ENCODE data around the gene DHRSX.

Gene DHRSX

DNA sequence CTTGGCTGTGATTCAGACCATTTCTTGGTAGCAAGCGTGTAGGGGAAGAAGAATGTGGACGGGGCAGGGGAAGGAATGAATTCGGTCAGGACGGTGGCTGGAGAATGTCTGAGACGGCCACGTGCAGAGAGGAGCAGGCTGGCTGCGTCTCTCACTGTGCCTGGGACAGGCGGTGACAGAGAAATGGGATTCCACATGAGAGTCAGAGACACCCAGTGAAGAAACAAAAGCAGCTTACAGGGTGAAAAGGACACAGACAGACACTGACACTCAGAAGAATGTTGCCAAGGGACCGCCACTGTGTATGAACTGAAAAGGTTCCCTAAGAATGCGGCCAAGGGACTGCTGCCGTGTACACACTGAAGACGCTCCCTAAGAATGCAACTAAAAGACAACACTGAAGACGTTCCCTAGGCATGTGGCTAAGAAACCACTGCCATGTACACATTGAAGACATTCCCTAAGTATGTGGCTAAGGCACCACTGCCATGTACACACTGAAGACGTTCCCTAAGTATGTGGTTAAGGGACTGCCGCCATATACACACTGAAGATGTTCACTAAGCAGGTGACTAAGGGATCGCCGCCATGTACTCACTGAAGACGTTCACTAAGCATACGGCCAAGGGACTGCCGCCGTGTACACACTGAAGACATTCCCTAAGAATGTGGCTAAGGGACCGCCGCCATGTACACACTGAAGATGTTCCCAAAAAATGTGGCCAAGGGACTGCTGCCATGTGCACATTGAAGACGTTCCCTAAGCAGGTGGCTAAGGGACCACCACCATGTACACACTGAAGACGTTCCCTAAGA lies 49.1 kb downstream of the DHRSX start:
- no peak for FAIRE-seq

DNA sequence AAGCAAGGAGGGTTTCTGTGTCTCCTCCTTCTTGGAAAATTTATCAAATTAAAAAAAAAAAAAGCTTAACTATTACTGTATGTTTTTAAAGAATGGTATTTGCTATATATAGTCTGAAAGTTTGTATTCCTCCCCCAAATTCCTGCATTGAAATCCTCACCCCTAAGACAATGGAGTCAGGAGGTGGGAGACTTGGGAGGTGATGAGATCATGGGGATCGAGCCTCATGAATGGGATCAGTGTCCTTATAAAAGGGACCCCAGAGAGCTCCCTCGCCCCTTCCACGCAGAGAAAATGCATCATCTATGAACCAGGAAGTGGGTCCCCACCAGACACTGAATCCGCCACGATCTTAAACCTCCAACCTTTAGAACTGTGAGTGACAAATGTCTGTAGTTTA lies 50.1 kb downstream of the DHRSX start:
- FAIRE-seq, result no peak

DNA sequence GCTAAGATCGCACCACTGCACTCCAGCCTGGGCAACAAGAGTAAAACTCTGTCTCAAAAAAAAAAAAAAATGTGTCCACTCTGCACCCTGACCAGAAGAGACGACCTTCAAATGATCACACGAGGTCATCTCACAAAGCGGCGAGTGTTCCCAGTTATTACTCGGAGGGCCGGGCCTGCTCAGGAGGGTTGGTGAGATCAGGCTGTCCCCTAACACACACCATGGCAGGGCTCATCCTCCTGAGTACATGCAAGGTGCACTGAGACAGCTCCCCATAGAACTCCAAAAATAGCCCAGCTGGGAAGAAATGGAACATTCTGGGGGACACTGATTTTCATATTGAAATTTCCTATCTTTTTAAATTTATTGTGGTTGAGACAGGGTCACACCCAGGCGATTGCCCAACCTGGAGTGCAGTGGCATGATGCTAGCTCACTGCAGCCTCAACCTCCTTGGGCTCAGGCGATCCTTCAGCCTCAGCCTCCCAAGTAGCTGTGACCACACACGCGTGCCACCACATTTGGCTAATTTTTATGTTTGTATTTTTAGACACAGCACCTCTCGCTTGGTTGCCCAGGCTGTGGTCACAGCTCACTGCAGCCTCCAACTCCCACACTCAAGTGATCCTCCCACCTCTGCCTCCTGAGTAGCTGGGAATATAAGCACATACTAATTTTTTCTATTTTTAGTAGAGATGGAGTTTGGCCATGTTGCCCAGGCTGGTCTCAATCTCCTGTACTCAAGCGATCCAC lies 51.5 kb downstream of the DHRSX start:
- no peak for FAIRE-seq

DNA sequence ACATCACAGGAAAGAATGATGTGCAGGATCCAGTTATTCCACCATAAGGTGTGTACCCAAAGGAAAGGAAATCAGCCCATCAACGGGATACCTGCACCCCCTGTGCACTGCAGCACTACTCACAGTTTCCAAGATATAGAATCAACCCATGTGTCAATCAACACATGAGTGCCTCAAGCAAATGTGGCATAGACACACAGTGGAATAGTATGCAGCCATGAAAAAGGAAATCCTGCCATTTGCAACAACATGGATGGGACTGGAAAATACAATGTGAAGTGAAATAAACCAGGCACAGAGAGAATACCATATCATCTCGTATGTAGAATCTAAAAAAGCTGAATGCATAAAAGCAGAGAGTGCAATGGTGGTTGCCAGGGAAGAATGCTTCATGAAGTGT lies 53.3 kb downstream of the DHRSX start:
- no peak for FAIRE-seq

DNA sequence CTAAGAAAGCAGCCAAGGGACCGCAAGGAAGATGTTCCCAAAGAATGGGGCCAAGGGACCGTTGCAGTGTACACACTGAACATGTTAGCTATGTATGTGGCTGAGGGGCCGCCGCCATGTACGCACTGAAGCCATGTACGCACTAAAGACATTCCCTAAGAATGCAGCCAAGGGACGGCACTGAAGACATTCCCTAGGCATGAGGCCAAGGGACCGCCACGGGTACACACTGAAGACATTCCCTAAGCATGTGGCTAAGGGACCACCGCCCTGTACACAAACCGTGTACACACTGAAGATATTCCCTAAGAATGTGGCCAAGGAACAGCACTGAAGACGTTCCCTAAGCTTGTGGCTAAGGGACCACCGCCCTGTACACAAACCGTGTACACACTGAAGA lies 54.0 kb downstream of the DHRSX start:
- no peak for FAIRE-seq

DNA sequence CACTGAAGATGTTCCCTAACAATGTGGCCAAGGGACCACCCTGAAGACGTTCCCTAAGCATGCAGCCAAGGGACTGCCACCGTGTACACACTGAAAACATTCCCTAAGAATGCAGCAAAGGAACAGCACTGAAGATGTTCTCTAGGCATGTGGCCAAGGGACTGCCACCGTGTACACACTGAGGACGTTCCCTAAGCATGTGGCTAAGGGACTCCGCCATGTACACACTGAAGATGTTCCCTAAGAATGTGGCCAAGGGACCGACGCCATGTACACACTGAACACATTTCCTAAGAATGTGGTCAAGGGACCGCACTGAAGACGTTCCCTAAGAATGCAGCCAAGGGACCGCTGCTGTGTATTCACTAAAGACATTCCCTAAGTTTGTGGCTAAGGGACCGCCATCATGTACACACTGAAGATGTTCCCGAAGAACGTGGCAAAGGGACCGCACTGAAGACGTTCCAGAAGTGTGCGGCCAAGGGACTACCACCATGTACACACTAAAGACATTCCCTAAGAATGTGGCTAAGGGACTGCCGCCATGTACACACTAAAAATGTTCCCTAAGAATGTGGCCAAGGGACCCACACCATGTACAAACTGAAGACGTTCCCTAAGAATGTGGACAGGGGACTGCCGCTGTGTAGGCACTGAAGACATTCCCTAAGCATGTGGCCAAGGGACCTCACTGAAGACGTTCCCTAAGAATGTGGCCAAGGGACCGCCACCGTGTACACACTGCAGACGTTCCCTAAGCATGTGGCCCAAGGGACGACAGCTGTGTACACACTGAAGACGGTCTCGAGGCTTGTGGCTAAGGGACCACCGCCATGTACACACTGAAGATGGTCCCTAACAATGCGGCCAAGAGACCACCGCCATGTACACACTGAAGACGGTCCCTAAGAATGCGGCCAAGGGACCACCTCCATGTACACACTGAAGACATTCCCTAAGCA lies 54.8 kb downstream of the DHRSX start:
- FAIRE-seq, result no peak

DNA sequence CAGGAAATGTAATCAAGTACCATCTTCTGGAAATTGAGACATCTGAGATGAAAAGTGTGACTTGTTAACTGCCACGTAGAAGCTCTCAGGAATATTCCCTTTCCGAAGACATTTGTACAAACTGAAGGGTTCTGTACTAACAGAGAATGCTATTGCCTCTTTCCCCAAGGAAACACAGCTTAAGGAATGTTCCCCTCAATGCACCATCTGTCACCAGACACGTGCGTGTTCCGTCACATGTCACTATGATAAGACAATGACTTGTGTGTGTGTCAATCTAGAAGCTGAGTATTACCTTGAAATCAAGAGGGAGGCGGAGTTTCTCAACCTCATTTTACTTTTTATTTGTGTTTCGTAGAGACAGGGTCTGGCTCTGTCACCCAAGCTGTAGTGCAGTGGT lies 58.1 kb downstream of the DHRSX start:
- no peak for FAIRE-seq

DNA sequence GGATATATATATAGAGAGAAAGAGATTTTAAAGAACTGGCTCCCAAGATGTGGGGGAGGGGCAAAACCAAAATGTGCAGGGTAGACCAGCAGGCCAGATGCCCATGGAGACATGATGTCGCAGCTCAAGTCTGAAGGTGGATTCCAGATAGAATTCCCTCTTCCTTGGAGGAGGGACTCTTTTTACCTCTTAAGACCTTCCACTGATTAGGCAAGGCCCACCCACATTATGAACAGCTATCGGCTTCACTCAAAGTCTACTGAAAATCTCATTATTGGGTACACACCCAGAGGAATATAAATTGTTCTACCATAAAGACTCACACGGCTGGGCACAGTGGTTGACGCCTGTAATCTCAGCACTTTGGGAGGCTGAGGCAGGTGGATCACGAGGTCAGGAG lies 59.3 kb downstream of the DHRSX start:
- no peak for FAIRE-seq

DNA sequence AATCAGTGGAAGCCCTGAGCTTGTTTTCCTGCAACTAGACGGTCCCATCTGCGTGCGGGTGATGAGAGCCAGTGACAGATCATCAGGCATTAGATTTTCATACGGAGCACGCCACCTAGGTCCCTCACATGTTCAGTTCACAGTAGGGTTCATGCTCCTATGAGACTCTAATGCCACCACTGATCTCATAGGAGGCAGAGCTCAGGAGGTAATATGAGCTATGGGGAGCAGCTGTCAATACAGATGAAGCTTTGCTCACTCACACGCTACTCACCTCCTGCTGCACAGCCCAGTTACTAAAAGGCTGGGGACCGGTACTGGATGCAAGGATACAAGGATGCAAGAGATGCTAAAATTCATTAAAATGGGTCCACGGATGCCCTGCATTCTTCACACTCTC lies 61.2 kb downstream of the DHRSX start:
- no peak for FAIRE-seq

DNA sequence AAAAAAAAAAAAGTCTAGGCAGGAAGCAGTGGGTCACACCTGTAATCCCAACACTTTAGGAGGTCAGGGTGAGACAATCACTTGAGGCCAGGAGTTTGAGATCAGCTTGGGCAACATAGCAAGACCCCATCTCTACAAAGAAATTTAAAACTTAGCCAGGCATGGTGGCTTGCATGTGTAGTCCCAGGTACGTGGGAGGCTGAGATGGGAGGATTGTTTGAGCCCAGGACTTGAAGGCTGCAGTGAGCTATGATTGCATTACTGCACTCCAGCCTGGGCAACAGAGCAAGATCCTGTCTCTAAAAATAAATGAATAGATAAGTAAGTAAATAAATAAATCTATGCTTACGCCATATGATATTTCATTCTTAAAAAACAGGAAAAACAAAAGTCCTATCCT lies 65.3 kb downstream of the DHRSX start:
- FAIRE-seq, result no peak

DNA sequence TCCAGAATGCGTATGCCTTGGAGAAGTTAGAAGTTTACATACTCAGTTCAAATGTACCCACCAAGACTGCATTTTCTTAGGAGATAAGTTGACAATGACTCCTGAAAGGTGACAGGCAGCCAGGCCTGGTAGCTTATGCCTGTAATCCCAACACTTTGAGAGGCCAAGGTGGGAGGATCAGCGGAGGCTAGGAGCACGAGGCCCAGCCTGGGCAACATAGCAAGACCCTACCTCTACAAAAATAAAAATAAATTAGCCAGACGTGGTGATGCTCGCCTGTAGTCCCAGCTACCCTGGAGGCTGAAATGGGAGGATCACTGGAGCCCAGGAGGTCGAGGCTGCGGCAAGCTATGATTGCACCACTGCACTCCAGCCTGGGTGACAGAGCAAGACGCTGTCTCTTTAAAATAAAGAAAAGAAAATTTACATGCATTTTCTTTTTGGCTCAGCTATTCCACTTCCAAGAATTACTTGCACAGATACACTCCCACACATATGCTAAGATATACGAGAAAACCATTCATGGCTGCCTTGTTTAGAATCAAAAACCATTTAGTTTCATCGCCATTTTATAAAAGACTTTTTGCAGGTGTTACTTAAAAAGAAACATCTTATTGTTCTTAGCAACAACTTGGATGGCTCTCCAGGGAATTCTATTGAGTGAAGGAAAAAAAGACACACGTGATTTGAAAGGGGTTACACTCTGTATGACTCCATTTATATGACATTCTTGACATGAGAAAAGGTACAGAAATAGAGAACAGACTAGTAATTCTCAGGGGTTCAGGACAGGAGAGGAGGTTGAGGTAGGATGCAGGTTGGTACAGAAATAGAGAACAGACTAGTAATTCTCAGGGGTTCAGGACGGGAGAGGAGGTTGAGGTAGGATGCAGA lies 66.3 kb downstream of the DHRSX start:
- no peak for FAIRE-seq

DNA sequence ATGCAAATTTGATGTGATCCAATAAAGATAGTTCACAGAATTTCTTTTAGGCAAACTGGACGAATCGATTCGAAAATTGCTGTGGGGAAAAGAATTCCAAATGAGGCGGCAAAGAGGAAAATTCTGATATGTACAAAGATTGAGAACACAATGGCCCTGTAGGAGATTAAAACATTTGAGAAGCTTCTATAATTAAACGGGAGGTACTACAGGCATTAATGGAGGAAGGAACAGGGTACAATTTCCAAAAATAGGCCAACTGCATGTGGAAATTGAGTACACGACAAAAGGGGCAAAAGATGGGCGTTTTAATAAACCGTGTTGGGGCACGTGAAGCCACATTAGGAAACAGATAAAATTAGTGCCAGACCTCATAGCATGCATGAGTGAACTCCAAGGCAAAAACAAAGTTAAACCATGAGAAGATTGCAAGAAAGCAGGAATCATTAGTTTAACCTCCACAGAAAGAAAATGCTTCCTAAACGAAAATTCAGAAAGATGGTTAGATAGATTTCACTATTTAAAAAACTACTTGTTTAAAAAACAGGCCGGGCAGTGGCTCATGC lies 68.4 kb downstream of the DHRSX start:
- FAIRE-seq, result no peak

DNA sequence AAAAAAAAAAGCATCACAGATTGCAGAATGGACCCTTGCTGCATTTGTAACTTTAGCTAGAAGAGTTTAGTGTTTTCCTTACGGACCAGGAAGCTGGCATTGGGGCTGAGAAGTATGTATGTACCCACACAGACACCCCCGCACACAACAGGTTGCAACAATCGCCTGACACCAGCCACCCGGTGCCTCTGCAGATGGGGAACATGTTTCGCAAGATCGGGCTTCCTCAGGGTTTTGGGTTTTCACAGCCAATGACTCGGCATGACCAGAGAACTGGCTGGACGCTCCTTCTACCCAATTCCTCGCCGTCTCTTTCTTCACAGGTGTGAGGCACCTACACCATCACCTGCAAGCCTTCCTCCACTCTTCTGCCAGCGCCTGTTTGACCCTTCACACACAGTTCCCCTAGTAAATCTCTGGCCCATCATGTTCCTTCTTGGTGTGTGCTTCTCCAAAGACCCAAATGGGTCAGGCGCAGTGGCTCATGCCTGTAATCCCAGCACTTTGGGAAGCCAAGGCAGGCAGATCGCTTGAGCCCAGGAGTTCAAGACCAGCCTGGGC lies 70.4 kb downstream of the DHRSX start:
- no peak for FAIRE-seq

DNA sequence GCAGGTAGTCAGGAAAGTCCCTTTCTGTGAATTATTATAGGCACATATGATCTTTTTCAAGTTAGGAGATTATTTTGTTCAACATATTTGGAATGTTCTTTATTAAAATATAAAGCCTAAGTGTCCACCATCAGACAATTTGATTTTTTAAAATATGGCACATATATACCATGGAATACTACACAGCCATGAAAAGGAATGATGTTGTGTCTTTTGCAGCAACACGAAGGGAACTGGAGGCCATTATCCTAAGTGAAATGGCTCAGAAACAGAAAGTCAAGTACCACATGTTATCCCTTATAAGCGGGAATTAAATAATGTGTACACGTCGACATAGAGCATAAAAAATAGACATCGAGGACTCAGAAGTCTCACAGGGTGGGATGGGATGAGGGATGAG lies 73.0 kb downstream of the DHRSX start:
- FAIRE-seq, result no peak

DNA sequence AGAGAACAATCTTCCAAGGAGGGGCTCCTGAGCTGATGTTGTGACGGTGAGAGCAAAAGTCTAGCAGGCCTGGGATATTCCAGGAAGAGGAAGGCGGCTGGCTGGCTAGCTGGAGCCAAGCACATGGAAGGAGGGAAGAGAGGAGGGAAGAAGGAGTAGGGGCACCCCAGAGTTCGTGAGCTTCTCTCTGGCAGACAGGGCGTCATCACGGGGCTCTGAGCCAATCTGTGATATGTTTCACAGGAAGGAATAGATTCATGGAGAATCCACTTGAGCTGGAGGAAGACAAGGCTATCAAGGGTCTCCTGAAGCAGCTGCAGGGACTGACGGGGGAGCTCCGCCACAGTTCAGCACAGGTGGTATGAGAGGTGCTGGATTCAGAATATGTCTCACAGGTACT lies 73.6 kb downstream of the DHRSX start:
- no peak for FAIRE-seq

DNA sequence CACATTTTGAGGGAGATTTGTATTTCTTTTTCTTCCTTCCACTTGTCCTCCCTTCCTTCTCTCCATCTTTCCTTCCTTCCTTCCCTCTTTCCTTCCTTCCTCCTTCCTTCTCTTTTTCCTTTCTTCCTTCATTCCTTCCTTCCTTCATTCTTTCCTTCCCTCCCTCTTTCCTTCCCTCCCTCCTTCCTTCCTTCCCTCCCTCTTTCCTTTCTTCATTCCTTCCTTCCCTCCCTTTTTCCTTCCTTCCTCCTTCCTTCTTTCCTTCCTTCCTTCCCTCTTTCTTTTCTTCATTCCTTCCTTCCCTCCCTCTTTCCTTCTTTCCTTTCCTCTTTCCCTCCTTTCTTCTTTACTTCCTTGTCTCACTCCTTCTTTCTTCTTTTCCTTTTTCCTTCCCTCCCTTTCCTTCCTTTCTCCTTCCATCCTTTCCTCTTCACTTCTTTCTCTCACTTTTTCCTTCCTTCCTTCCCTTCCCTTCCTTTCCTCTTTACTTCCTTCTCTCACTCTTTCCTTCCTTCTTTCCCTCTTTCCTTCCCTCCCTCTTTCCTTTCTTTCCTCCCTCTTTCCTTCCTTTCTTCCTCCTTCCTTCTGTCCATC lies 74.4 kb downstream of the DHRSX start:
- FAIRE-seq, result no peak

DNA sequence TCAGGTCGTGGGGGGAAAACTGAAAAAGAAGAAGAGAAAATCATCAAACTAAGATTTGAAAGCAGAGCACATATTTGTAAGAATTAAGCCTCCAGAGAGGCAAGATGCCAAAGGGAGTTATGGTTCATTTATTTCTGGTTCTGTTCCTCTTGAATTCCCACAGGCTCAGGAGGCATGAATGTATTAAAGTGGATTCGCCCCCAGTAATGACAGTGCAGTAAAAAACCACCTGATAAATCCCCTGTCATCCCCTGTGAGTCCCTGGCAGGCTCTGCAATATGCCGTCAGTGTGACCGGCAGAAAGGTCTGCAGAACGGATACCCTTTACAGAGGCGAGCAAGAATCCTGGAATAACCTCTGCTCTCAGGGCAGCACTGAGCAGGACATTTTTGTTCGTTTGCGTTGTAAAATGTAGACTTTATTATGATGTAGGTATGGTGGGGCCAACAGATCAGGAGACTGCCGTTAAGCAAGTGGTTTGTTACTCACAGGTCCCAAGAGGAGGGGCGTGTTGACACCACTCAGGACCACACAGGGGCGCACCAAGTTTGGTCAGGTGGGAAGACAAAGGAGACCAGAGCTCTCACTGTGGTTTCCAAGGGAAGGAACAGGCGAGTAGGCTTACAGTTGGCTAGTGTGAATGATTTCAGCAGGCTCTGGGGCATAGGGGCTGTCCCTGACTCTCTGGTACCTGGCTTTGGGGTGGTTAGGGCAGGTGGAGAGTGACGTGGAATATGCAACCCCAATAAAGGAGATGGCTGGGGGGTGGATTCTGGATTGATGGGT lies 75.3 kb downstream of the DHRSX start:
- no peak for FAIRE-seq

DNA sequence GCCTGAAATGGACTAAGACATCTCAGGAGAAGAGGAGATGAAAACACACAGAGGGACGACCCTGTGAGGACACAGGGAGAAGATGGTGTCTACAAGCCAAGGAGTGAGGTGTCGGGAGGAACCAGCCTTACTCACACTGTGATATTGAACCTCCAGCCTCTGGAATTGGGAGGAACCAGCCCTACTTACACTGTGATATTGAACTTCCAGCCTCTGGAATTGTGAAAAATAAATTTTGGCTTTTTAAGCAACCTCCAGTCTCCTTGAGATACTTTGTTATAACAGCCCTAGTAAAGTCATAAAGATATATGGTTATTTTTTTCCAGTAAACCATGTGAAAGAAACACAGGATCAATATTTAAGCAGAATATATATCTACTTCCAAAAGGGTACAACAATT lies 76.5 kb downstream of the DHRSX start:
- FAIRE-seq, result no peak

DNA sequence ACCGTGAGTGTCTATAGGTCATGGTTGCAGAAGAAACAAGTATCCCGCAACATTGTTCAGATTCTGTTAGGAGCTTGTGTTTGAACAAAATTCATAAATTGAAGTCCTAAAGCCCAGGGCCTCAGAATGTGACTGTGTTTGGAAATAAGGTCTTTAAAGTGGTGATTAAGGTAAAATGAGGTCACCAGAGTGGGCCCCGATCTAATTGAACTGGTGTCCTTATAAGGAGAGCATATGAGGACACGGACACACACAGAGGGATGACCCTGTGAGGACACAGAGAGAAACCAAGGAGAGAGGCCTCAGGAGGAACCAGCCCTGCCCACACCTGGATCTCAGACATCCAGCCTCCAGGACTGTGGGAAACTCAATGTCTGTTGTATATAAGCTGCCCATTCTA lies 76.9 kb downstream of the DHRSX start:
- no peak for FAIRE-seq

DNA sequence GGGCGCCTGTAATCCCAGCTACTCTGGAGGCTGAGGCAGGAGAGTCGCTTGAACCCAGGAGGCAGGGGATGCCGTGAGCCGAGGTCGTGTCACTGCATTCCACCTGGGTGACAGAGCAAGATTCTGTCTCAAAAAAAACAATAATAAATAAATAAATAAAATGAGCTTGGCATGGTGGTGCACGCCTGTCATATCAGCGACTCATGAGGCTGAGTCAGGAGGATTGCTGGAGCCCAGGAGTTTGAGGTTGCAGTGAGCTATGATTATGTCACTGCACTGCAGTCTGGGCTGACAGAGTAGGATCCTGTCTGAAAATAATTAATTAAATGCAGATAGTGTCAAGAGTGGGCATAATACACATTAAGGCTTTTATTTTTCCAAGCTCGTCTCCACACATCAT lies 77.5 kb downstream of the DHRSX start:
- no peak for FAIRE-seq

Data from A204.1 (cell line).